ENCODE results near the gene VSIG1. TPM values are rescaled to one million over a fixed set of nuclear protein-coding genes. Genes with fewer than 3 reads are reported as not detected.
A peak's percentile ranks its signal among the peaks of the same experiment; 100 is the strongest.

VSIG1 gene
- total RNA-seq, 1 donor from 2014 or later, result not detected

DNA sequence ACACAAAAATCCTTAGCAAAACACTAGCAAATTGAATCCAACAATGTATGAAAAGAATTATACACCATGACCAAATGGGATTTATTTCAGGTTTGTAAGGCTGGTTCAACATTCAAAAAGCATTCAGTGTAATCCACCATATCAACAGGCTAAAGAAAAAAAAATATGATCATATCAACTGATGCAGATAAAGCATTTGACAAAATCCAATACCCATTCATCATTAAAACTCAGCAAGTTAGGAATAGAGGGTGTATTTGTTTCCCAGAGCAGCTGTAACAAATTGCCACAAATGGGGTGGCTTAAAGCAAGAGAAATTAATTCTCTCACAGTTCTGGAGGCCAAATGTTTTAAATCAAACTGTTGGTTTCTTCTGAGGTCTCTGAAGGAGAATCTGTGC is 10.7 kb downstream of the VSIG1 start:
- H3K27me3 Mint-ChIP-seq (ENCODE audit: low read depth, unreplicated experiment), result no peaks in the 10 kb centered on the region

DNA sequence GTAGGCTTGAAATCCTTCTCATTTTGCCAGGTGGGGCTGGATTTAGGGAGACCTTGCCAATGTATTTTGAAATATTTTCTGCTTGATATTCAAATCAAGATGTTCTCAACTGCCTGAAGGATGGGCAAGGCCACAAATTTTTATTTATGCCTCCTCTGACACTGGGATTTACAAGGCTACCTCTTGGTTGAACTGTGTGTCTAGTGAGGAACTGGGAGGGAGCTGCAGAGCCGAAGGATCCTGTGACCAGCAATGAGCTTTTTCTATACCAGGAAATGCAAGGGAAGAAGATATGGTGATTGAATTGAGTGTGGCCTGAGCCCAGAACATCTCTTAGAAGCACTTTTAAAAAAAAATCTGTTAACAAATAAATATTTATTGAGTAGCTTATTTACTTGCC is 14.9 kb downstream of the VSIG1 start:
- Histone ChIP-seq H4K20me1 (ENCODE audit: insufficient read depth, low read length) (no peaks in the 10 kb centered on the region), H3K27ac (ENCODE audit: low read depth, low read length) (no peak overlapping the region), H3K36me3 (ENCODE audit: insufficient read depth, low read length) (no peaks in the 10 kb centered on the region), H3K4me2 (ENCODE audit: low read length) (no peak overlapping the region), H3K27me3 (ENCODE audit: insufficient read depth, low read length) (no peaks in the 10 kb centered on the region), H3K4me3 (ENCODE audit: insufficient read depth, low read depth, low read length) (no peak overlapping the region), H3K9me3 (ENCODE audit: insufficient read depth, low read depth, low read length) (no peaks in the 10 kb centered on the region), H3K79me2 (ENCODE audit: insufficient read depth, low read length) (no peaks in the 10 kb centered on the region), H3K4me1 (ENCODE audit: insufficient read depth, low read length) (no peaks in the 10 kb centered on the region), H2AFZ (ENCODE audit: low read depth, low read length) (no peak overlapping the region), H3K9ac (ENCODE audit: low read length) (no peak overlapping the region)
- TF ChIP-seq EZH2 (IDR thresholded peaks at IDR 0.05; ENCODE audit: insufficient read depth, low read length), result no peak
- TF ChIP-seq, protein P1, sequence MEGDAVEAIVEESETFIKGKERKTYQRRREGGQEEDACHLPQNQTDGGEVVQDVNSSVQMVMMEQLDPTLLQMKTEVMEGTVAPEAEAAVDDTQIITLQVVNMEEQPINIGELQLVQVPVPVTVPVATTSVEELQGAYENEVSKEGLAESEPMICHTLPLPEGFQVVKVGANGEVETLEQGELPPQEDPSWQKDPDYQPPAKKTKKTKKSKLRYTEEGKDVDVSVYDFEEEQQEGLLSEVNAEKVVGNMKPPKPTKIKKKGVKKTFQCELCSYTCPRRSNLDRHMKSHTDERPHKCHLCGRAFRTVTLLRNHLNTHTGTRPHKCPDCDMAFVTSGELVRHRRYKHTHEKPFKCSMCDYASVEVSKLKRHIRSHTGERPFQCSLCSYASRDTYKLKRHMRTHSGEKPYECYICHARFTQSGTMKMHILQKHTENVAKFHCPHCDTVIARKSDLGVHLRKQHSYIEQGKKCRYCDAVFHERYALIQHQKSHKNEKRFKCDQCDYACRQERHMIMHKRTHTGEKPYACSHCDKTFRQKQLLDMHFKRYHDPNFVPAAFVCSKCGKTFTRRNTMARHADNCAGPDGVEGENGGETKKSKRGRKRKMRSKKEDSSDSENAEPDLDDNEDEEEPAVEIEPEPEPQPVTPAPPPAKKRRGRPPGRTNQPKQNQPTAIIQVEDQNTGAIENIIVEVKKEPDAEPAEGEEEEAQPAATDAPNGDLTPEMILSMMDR (IDR thresholded peaks at IDR 0.05; ENCODE audit: insufficient read depth, low read depth, low read length), result no peak
- H3K27ac Mint-ChIP-seq (ENCODE audit: unreplicated experiment), result no peak overlapping the region
- H3K4me3 Mint-ChIP-seq (ENCODE audit: unreplicated experiment), result no peak overlapping the region
- H3K9me3 Mint-ChIP-seq (ENCODE audit: unreplicated experiment), result no peaks in the 10 kb centered on the region
- DNase-seq (ENCODE audit: low read depth) (no peak), FAIRE-seq (no peak)
- no peaks in the 10 kb centered on the region for H3K36me3 Mint-ChIP-seq (ENCODE audit: low read depth, unreplicated experiment)
- peaks cover 4% of the 10 kb centered on the region for H3K27me3 Mint-ChIP-seq (ENCODE audit: low read depth, unreplicated experiment)
- no peaks in the 10 kb centered on the region for H3K4me1 Mint-ChIP-seq (ENCODE audit: low read depth, unreplicated experiment)

More for the DNA sequence above, 10.7 kb downstream of the VSIG1 start:
- TF ChIP-seq, protein P1 (IDR thresholded peaks at IDR 0.05; ENCODE audit: insufficient read depth, low read depth, low read length), result no peak
- Histone ChIP-seq H3K27me3 (ENCODE audit: insufficient read depth, low read length) (no peaks in the 10 kb centered on the region), H4K20me1 (ENCODE audit: insufficient read depth, low read length) (no peaks in the 10 kb centered on the region), H3K79me2 (ENCODE audit: insufficient read depth, low read length) (no peaks in the 10 kb centered on the region), H3K27ac (ENCODE audit: low read depth, low read length) (no peak overlapping the region), H3K36me3 (ENCODE audit: insufficient read depth, low read length) (no peaks in the 10 kb centered on the region), H3K9ac (ENCODE audit: low read length) (no peak overlapping the region), H3K4me3 (ENCODE audit: insufficient read depth, low read depth, low read length) (no peak overlapping the region), H3K4me1 (ENCODE audit: insufficient read depth, low read length) (no peaks in the 10 kb centered on the region), H3K4me2 (ENCODE audit: low read length) (no peak overlapping the region), H3K9me3 (ENCODE audit: insufficient read depth, low read depth, low read length) (no peaks in the 10 kb centered on the region), H2AFZ (ENCODE audit: low read depth, low read length) (no peak overlapping the region)
- H3K4me3 Mint-ChIP-seq (ENCODE audit: unreplicated experiment), result no peak overlapping the region
- FAIRE-seq (peak; percentile 96), DNase-seq (ENCODE audit: low read depth) (no peak)
- no peak overlapping the region for H3K27ac Mint-ChIP-seq (ENCODE audit: unreplicated experiment)
- no peaks in the 10 kb centered on the region for H3K9me3 Mint-ChIP-seq (ENCODE audit: unreplicated experiment)
- H3K36me3 Mint-ChIP-seq (ENCODE audit: low read depth, unreplicated experiment), result no peaks in the 10 kb centered on the region
- H3K4me1 Mint-ChIP-seq (ENCODE audit: low read depth, unreplicated experiment), result no peaks in the 10 kb centered on the region

DNA sequence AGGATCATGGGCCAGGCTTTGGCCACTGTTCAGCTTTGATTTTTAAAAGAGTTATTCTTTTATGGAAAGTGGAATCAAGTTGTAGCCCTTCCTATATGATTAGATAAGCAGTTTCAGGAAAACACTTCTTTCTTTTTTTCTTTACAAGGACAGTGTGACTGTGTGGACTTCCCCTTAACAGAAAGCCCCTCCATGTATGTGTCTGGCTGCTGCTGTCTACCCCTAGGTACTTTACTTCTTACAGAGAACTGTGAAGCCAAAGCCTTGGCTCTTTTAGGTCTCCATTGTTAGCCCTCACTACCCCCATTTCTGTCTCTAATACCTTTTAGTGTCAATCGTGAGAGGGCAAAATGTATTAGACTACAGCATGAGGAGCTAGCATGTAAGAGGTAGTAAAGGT is 19.1 kb downstream of the VSIG1 start:
- no peaks in the 10 kb centered on the region for H3K4me1 ChIP-seq (ENCODE audit: insufficient read depth, low read length)
- H3K79me2 ChIP-seq (ENCODE audit: insufficient read depth, low read length), result no peaks in the 10 kb centered on the region
- no peak overlapping the region for H3K4me3 ChIP-seq (ENCODE audit: insufficient read depth, low read depth, low read length)
- no peaks in the 10 kb centered on the region for H3K4me1 Mint-ChIP-seq (ENCODE audit: low read depth, unreplicated experiment)
- peaks cover 4% of the 10 kb centered on the region for H3K27me3 Mint-ChIP-seq (ENCODE audit: low read depth, unreplicated experiment)
- no peak overlapping the region for H3K4me2 ChIP-seq (ENCODE audit: low read length)
- no peak overlapping the region for H3K4me3 Mint-ChIP-seq (ENCODE audit: unreplicated experiment)
- no peak for DNase-seq (ENCODE audit: low read depth)
- no peaks in the 10 kb centered on the region for H3K36me3 ChIP-seq (ENCODE audit: insufficient read depth, low read length)
- no peak overlapping the region for H3K27ac Mint-ChIP-seq (ENCODE audit: unreplicated experiment)
- H3K36me3 Mint-ChIP-seq (ENCODE audit: low read depth, unreplicated experiment), result no peaks in the 10 kb centered on the region
- no peaks in the 10 kb centered on the region for H3K9me3 ChIP-seq (ENCODE audit: insufficient read depth, low read depth, low read length)
- no peaks in the 10 kb centered on the region for H3K27me3 ChIP-seq (ENCODE audit: insufficient read depth, low read length)
- H4K20me1 ChIP-seq (ENCODE audit: insufficient read depth, low read length), result no peaks in the 10 kb centered on the region
- H3K9me3 Mint-ChIP-seq (ENCODE audit: unreplicated experiment), result no peaks in the 10 kb centered on the region
- TF ChIP-seq, protein P1 (IDR thresholded peaks at IDR 0.05; ENCODE audit: insufficient read depth, low read depth, low read length), result no peak
- TF ChIP-seq EZH2 (IDR thresholded peaks at IDR 0.05; ENCODE audit: insufficient read depth, low read length), result no peak
- H3K27ac ChIP-seq (ENCODE audit: low read depth, low read length), result no peak overlapping the region
- no peak for FAIRE-seq
- H2AFZ ChIP-seq (ENCODE audit: low read depth, low read length), result no peak overlapping the region
- H3K9ac ChIP-seq (ENCODE audit: low read length), result no peak overlapping the region

Measured in astrocyte (in vitro differentiated cells and primary cell).